ENCODE data around the gene STPG1.
A peak's percentile ranks its signal among the peaks of the same experiment; 100 is the strongest.

STPG1 gene

GRCh38 chr1:24388331-24388885 is 25.2 kb downstream of the STPG1 start:
- DNase-seq (ENCODE audit: low read depth), result no peak
- no peak overlapping the region for H3K4me3 ChIP-seq (ENCODE audit: low read depth, low read length)
- TF ChIP-seq, protein P1, sequence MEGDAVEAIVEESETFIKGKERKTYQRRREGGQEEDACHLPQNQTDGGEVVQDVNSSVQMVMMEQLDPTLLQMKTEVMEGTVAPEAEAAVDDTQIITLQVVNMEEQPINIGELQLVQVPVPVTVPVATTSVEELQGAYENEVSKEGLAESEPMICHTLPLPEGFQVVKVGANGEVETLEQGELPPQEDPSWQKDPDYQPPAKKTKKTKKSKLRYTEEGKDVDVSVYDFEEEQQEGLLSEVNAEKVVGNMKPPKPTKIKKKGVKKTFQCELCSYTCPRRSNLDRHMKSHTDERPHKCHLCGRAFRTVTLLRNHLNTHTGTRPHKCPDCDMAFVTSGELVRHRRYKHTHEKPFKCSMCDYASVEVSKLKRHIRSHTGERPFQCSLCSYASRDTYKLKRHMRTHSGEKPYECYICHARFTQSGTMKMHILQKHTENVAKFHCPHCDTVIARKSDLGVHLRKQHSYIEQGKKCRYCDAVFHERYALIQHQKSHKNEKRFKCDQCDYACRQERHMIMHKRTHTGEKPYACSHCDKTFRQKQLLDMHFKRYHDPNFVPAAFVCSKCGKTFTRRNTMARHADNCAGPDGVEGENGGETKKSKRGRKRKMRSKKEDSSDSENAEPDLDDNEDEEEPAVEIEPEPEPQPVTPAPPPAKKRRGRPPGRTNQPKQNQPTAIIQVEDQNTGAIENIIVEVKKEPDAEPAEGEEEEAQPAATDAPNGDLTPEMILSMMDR (IDR thresholded peaks at IDR 0.05; ENCODE audit: control insufficient read depth, extremely low read depth, insufficient read depth), result no peak

- TF ChIP-seq, protein P1 (IDR thresholded peaks at IDR 0.05; ENCODE audit: control insufficient read depth, extremely low read depth, insufficient read depth), result no peak
- no peak for DNase-seq (ENCODE audit: low read depth)
- no peak overlapping the region for H3K4me3 ChIP-seq (ENCODE audit: low read depth, low read length)
Observed at GRCh38 chr1:24387636-24388175, 25.9 kb downstream of the STPG1 start.

DNA sequence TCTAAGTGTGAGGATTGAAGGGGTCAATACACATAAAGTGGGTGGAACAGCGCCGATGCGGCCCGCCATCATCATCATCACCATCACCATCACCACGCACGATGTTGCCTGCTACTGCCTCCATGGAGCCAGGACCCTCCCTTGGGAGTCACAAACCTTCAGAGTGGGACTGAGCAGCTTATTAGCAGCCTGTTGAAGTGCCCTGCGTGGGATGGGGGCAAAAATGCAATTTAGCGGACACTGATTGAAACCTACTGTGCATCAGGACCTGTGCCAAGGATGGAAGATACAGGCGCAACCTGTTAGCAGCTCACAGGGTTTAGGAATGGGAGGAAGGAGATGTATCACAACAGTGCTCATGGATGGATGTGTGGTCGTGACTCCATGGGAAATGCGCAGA is 26.7 kb downstream of the STPG1 start:
- no peak for DNase-seq (ENCODE audit: low read depth)
- H3K4me3 ChIP-seq (ENCODE audit: low read depth, low read length), result no peak overlapping the region
- TF ChIP-seq, protein P1 (IDR thresholded peaks at IDR 0.05; ENCODE audit: control insufficient read depth, extremely low read depth, insufficient read depth), result no peak

- TF ChIP-seq, protein P1 (IDR thresholded peaks at IDR 0.05; ENCODE audit: control insufficient read depth, extremely low read depth, insufficient read depth), result no peak
- H3K4me3 ChIP-seq (ENCODE audit: low read depth, low read length), result no peak overlapping the region
- no peak for DNase-seq (ENCODE audit: low read depth)
Observed at GRCh38 chr1:24386241-24386640, 27.3 kb downstream of the STPG1 start.

- no peak overlapping the region for H3K4me3 ChIP-seq (ENCODE audit: low read depth, low read length)
- TF ChIP-seq, protein P1 (IDR thresholded peaks at IDR 0.05; ENCODE audit: control insufficient read depth, extremely low read depth, insufficient read depth), result peak; percentile 60
- DNase-seq (ENCODE audit: low read depth), result no peak
Observed at GRCh38 chr1:24385160-24385940, 28.2 kb downstream of the STPG1 start.

GRCh38 chr1:24384251-24385090 is 29.1 kb downstream of the STPG1 start:
- DNase-seq (ENCODE audit: low read depth), result no peak
- TF ChIP-seq, protein P1 (IDR thresholded peaks at IDR 0.05; ENCODE audit: control insufficient read depth, extremely low read depth, insufficient read depth), result no peak
- H3K4me3 ChIP-seq (ENCODE audit: low read depth, low read length), result no peak overlapping the region

Data from LNCaP clone FGC (cell line).